ENCODE data around the gene MRTFA.
"Not testable (repeated sequence)": the region's sequence is repeated elsewhere in the genome, so short reads cannot be mapped to it uniquely, and the experiment has no call there.

The MRTFA gene

DNA sequence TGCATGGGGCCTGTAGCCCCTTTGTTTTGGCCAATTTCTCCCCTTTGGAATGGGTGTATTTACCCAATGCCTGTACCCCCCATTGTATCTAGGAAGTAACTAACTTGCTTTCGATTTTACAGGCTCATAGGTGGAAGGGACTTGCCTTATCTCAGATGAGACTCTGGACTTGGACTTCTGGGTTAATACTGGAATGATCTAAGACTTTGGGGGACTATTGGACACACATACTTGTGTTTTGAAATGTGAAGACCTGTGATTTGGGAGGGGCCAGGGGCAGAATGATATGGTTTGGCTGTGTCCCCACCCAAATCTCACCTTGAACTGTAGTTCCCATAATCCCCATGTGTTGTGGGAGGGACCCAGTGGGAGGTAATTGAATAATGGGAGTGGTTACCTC lies 82.5 kb downstream of the MRTFA start:
- not testable (repeated sequence) for DNase-seq (ENCODE audit: low read depth)

DNA sequence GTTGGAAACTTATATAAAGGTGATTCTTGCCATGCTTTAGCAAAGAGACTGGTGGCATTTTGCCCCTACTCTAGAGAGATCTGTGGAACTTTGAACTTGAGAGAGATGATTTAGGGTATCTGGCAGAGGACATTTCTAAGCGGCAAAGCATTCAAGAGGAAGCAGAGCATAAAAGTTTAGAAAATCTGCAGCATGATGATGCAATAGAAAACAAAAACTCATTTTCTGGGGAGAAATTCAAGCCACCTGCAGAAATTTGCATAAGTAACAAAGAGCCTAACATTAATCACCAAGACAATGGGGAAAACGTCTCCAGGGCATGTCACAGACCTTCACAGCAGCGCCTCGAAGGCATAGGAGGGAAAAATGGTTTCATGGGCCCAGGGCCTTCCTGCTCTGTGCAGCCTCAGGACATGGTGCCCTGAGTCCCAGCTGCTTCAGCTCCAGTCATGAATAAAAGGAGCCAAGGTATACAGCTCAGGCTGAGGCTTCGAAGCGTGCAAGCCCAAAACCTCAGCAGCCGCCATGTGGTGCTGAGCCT lies 83.4 kb downstream of the MRTFA start:
- no peak for DNase-seq (ENCODE audit: low read depth)

DNA sequence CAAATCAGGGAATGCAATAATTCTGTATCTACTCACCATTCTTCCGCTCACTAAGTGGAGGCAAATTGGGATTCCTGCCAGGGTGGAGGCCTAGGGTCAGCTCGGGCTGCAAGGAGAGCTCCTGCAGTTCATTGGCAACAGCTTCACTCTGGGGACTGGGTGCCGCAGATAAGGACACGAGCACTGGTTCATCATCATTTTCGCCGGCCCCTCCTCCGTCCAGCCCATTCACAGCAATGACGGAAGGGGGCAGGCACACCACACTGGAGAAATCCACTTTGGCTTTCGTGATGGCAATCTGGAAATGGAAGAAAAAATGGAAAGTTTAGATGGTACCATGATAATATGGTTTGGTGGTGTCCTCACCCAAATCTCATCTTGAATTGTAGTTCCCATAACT lies 84.4 kb downstream of the MRTFA start:
- no peak for DNase-seq (ENCODE audit: low read depth)

GRCh38 chr22:40547729-40548143 lies 88.8 kb downstream of the MRTFA start:
- no peak for DNase-seq (ENCODE audit: low read depth)

- no peak for DNase-seq (ENCODE audit: low read depth)
These were observed 91.8 kb downstream of the MRTFA start for GRCh38 chr22:40544758-40545157.

DNA sequence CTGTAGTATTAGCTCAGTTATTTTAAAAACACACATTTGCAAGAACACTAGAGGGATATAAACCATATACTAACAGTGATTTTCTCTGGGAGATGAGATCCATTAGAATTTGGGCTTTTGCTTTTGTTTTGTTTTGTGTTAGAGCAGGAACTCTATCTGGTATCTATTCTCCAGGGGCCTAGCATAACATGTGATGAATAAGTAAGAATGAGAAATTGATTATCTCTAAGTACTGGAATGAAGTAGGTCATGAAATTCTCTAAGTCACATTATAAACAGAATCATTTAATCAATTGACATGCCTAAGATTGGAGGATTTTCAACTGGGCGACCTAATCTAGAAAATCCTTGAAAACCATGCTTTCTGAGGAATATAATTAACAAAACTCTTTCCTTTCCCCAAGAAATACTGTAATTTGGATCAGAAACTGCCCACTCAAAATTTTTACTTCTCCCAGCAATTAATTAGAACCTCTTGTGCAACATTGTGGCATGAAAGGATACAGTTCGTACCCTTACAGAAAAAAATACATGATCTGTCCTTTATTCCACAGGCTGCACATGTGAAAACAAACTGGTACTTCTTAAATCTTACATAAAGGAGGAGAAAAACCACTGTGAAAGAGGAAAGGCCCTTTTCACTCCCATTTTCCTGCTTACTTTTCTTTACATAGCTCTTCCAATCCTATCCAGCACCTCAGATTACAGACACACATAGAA lies 93.5 kb downstream of the MRTFA start:
- DNase-seq (ENCODE audit: low read depth): no peak

GRCh38 chr22:40541300-40541699 lies 95.2 kb downstream of the MRTFA start:
- DNase-seq (ENCODE audit: low read depth): no peak

- DNase-seq (ENCODE audit: low read depth): no peak
These were observed 96.3 kb downstream of the MRTFA start for GRCh38 chr22:40540265-40540664.

GRCh38 chr22:40536149-40536548 lies 100.4 kb downstream of the MRTFA start:
- not testable (repeated sequence) for DNase-seq (ENCODE audit: low read depth)

DNA sequence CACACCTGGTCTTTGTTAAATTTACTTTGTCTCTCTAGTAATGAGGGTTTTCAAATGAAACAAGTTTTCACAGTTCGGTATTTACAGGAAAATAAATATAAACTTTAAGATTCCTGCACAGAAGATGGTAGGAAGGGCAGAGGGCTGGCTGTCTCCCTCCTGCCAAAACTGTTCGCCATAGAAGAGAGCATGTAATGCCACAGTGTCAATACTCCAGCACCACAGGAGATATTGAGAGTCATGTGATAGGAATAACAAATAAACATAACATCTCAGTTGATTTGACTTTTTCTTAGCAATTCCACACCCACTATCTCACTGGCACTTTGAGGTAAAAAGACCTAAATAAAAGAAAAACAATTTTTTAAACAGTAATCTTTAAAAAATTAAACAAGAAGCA lies 100.9 kb downstream of the MRTFA start:
- DNase-seq (ENCODE audit: low read depth): no peak

DNA sequence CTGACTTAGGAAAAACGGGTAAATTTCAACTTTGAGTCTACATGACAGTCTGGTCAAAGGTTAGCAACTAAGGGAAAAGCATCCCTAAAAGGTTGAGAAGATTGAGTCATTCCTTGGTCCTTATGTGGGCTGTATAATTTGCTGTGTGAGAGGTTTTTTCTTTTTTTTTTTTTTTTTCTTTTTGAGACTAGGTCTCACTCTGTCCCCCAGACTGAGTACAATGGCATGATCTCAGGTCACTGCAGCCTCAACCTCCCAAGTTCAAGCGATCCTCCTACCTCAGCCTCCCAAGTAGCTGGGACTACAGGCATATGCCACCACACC lies 101.4 kb downstream of the MRTFA start:
- no peak for DNase-seq (ENCODE audit: low read depth)

DNA sequence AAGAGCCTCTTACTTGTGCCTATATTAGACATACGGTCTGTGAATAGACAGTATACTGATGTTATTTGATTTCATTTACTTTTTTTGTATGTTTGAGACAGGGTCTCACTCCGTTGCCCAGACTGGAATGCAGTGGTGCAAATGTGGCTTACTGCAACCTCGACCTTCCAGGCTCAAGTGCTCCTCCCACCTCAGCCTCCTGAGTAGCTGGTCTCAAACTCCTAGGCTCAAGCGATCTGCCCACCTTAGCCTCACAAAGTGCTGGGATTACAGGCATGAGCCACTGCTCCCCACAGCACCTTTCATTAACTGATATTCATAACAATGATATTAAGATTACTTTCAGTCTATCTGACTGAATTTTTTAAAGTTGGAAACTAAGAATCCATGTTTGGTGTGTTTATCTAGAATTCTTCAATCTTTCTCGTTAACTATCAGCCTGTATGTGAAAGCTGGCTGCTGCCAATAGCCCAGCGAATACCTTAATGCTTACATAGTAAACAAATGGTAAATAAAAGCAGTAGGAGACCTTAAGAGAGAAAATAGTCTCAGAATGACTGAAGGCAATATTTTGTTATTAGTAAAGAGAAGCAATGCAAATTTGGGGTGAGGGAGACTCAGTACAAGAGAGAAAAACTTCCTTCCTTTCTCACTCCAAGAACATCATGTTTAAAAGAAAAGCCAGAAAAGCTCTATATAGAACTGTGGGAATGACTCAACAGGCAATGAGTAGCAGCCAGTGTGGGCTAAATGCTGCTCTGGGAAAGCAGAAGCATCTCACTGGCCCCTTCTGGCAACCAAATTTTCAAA lies 101.9 kb downstream of the MRTFA start:
- DNase-seq (ENCODE audit: low read depth): no peak

- DNase-seq (ENCODE audit: low read depth): no peak
These were observed 102.7 kb downstream of the MRTFA start for GRCh38 chr22:40533712-40534378.

- DNase-seq (ENCODE audit: low read depth): no peak
These were observed 104.3 kb downstream of the MRTFA start for GRCh38 chr22:40531951-40532900.

GRCh38 chr22:40530391-40530790 lies 106.1 kb downstream of the MRTFA start:
- not testable (repeated sequence) for DNase-seq (ENCODE audit: low read depth)

DNA sequence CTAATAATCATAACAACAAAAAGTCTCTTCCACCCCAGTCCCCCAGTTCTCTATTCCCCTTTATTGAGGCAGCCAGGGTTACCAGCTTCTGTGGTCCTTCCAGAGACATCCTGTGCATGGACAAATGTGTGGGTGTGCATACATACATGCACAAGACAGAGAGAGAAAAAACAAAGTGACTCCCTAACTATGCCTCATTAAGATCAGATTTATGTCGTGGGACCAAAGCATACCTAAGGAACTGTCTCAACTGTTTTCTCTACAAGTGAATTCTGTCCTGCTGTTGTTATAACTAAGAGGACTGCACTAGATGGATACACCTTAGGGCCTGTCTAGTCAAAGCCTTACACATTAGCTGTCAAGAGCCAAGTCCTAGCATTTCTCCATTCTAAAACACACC lies 106.7 kb downstream of the MRTFA start:
- no peak for DNase-seq (ENCODE audit: low read depth)

GRCh38 chr22:40526960-40527359 lies 109.6 kb downstream of the MRTFA start:
- no peak for DNase-seq (ENCODE audit: low read depth)

DNA sequence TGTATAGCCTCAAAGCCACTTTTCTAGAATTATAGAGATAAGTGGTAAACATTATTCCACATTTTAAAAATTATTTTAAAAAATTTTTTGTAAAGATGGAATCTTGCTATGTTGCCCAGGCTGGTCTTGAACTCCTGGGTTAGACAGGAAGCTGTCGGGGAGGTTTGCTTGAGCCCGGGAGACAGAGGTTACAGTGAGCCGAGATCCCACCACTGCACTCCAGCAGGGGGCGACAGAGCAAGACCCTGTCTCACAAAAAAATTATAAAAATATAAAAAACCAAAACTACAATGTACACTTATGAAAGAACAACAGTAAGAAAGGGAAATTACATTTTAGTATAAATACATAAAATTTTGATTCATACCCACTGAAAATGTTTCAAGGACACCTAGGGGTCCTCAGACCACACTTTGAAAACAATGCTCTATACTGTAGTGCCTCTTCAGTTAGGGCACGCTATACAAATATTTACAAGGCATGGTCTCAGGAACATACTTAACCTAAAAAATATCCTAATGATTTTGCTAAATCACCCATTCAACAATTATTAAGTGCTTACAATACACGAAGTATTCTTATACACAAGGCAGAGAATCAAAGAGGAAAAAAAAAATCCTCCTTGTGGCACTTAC lies 111.2 kb downstream of the MRTFA start:
- peak; percentile 47 for DNase-seq (ENCODE audit: low read depth)

DNA sequence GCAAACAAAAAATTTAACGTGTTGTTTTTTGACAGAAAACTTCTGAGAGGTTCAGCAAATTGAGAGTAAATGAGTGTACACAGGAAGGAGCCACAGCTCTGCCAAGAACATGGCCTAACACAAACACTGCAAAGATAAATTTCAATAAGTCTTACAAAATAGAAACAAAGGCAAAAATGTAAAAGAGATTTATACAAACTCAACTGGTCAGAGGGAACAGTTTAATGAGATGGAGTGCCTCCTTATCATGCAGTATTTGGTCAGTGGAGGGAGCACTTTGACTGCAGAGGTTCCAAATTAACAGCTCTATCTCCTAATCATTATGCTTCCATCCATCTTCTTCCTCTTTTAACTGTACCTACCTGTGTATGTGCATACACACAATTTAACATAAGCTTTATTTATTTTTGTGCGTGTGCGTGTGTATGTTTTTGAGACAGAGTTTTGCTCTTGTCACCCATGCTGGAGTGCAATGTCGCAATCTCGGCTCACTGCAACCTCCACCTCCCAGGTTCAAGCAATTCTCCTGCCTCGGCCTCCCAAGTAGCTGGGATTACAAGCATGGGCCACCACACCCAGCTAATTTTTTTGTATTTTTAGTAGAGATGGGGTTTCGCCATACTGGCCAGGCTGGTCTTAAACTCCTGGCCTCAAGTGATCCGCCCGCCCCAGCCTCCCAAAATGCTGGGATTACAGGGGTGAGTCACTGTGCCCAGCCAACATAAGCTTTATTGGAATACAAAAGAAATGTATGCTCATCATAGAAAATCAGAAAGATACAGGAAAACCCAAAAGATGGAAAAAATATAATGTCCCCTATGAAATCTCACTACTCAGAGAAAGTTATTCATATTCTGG lies 111.9 kb downstream of the MRTFA start:
- no peak for DNase-seq (ENCODE audit: low read depth)

GRCh38 chr22:40522141-40522540 lies 114.4 kb downstream of the MRTFA start:
- no peak for DNase-seq (ENCODE audit: low read depth)

All from stimulated activated CD8-positive, alpha-beta memory T cell treated with anti-CD3 and anti-CD28 coated beads, Interleukin-15, amount 100 ng/mL, for 24 hours (primary cell).